GM19468 (cell line): ENCODE measurements around the gene MAN2A1.
"Not testable (repeated sequence)": the region's sequence is repeated elsewhere in the genome, so short reads cannot be mapped to it uniquely, and the experiment has no call there.

Experiments used
- ATAC-seq: cut with Tn5 transposase; IDR thresholded peaks from one replicate; pipeline ENCODE4 v1.9.1; 2021; ENCODE audit warnings: mild to moderate bottlenecking, moderate library complexity, moderate number of reproducible peaks; ENCODE audit not compliant: unreplicated experiment; ENCODE audit errors: extremely low read depth

The MAN2A1 gene

DNA sequence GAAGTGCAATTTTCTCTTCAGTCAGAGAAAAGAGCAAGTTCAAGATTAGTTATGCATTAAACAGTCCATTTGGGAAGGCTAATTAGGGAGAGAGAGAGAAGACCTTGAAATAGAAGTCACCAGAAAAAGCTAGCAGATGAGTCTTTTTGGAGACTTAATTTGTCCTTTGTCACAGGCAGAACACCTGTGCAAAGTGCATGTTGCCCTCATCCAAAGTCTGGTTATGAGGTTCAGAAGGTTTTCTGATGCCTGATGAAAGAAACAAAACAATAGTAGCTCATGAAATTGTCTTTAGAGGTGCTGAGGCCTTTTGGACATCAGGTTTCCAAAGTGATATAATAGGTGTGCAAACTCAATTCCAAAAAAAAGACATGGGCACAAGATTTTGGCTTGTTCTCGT lies 199.3 kb downstream of the MAN2A1 start:
- no peak for ATAC-seq

DNA sequence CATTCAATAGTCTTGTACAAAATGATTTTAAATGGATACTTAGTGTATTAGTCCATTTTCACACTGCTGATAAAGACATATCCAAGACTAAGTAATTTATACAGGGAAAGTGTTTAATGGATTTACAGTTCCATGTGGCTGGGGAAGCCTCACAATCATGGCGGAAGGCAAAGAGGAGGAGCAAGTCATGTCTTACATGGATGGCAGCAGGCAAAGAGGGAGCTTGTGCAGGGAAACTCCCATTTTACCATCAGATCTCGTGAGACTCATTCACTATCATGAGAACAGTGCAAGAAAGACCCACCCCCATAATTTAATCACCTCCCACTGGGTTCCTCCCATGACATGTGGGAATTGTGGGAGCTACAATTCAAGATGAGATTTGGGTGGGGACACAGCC lies 203.5 kb downstream of the MAN2A1 start:
- not testable (repeated sequence) for ATAC-seq

DNA sequence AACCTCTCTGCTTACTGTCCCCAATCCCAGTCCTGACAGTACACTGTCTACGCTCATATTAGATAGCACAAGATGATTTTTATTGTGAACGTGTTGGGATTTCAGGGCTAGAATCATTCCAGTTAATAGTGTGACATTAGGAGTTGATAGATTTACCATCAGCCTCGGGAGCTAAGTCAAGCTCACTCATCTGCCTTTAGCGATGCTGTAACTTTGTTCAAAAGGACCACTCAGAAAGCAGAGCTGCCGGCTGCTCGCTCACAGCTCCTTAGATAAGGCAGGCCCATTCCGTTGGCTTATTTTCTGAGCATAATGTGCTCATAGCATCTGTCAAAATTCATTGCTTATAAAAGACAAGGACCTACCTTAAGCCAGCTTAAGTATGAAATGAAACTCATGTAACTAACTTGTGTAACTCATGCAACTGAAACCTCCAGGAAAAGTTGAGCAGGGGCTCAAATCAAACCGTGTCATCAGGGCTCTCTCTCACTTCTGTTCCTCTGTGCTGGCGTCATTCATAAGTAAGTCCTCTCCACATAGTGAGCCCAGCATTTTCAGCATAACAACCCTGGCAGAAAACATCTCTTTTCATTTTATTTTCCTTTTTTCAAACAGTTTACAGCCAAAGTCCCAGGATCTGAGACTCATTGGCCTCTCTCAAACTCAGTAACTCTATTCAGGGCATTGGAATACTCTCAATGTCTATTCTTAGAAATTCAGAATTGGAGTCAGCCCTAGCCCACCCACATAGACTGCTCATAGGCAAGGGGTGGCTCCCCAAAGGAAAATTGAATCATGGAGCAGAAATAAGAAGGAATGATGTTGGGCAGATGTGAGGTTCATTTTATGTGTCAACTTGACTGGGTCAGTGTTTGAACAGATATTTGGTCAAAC lies 208.8 kb downstream of the MAN2A1 start:
- no peak for ATAC-seq

DNA sequence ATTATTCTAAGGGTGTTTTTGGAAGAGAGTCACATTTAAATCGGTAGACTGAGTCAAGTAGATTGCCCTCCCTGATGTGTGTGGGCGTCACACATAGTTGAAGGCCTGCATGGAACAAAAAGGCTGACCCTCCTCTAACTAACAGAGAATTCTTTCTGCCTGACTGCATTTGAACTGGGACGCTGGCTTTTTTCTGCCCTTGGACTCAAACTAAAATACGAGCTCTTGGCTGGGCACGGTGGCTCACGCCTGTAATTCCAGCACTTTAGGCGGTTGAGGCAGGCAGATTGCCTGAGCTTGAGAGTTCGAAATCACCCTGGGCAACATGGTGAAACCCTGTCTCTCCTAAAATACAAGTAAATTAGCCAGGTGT lies 209.4 kb downstream of the MAN2A1 start:
- no peak for ATAC-seq

- ATAC-seq = no peak
These were observed 210.7 kb downstream of the MAN2A1 start for GRCh38 chr5:109900461-109900860.

GRCh38 chr5:109900911-109901627 lies 211.3 kb downstream of the MAN2A1 start:
- no peak for ATAC-seq

- ATAC-seq = no peak
These were observed 211.9 kb downstream of the MAN2A1 start for GRCh38 chr5:109901628-109901981.

DNA sequence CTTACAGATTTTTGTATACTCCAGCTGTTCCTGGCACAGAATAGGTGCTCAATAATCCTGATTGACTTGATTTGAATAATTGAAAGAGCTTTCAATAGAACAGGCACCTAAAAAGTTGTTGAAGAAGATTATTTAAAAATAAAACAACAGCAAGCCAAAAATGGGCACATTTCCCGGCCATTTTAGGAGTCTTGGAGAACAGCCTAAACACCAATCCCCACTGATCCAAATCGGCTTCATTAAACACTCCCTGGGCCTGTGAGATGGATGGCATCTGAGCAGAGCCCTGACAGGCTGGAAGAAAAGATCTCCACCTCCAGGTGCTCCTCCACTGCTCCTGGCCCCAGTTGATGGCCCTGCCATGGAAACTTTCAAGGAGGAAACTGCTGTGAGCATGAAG lies 213.3 kb downstream of the MAN2A1 start:
- ATAC-seq = no peak

- no peak for ATAC-seq
These were observed 216.2 kb downstream of the MAN2A1 start for GRCh38 chr5:109905906-109906305.

DNA sequence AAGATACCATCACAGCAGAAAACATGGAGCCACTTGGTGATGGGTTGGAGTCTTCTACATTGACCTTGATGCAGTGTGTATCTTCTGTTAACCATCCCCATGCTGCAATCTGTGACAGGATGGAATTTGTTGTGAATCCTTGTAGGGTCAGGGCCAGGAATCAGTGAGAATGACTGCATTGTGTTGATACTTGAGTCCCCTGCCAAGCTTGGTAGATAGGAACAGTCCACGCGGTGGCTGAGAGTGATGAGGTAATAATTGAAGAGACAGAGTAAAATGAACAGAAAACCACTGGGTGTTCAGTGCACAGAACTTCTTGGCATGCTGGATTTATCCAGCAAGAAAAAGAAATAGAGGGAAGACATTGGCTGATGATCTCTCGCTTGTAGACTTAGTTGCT lies 217.5 kb downstream of the MAN2A1 start:
- ATAC-seq = no peak

DNA sequence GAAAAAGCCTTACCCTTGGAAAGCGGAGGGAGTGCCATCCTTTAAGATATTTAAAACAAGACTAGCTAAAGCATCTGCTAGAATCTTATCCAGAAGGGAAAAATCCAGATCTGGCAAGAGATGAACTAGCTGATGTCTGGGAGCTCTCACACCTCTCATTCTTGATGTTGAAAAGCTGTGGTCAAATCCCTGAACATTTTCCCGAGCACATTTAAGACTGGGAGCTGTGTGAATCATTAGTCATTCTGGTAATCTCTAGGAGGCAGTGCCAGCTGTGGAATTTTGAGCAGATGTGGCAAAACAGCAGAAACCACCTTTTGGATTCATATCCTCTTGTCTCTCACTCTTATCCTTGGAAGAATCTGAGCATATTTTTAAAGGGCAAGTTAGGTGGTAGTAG lies 218.0 kb downstream of the MAN2A1 start:
- ATAC-seq = no peak

GRCh38 chr5:109908366-109908765 lies 218.6 kb downstream of the MAN2A1 start:
- no peak for ATAC-seq

DNA sequence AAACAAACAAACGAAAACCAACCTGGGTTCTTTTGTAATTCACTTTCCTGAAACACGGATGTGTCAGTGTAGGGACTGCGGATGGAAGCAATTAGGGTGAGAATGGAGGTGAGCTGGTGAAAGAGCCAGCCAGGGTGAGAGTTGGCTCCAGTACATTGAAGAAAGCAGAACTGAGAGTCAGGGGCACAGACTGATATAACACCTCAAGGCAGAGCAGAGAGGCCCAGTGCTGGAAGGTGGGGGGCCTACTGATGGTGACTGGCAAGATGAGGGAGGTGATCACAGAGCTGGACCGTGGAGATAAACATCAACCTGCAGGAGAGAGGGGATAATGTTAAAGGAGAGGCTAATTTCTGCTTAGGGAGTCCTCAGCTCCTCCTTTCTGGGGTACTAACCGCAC lies 221.1 kb downstream of the MAN2A1 start:
- no peak for ATAC-seq

GRCh38 chr5:109911731-109912130 lies 222.0 kb downstream of the MAN2A1 start:
- ATAC-seq = no peak

GRCh38 chr5:109914906-109915305 lies 225.2 kb downstream of the MAN2A1 start:
- no peak for ATAC-seq

DNA sequence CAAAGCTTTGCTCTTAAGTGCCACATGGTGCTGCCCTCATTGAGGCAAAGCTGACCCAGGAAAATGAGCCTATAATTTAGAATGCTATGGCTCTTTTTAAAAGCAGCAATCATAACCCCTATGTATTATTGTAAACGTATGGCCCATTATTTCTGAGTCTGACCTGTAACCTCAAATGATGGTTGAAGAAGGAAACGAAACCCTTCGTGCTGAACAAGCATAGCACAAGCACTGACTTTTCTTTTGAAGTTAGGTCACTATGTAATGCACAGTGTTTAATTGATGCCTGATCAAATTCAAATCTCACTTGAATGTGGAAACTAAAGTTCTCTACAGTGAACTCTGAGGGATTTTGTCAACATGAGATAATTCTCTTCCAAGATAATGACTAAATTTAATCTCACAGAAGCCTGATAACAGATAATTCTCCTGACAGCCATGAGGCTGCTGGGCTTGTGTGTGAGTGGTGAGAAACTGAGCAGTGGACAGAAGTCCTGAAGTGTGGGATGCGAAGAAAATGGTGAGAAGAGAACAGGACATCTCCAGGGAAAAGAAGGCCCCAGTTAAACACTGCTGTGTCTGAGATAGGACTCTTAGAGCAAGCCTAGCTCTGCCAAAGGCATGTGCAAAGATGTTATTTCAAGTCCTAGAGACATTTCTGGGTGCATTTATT lies 226.9 kb downstream of the MAN2A1 start:
- no peak for ATAC-seq
